ENCODE data around the gene DLG2.

DNA sequence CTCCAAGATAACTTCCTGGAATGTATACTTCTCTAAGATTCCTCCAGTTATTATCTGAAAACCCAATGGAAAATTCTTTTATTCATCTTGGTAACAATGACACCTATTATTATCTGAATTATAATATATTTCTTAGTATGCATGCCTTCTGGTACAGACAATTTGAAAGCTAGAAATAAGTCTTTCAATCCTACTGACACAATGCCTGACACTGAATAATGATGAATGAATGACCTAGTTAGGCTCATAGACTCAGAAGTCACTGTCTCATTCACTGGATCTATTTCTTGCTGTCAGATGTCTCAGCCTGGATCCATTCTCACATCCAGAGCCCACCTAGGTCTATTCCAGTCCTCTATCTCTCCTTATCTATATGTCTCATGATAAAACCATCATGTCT lies 1214.3 kb downstream of the DLG2 start:
- TF ChIP-seq, protein P1, sequence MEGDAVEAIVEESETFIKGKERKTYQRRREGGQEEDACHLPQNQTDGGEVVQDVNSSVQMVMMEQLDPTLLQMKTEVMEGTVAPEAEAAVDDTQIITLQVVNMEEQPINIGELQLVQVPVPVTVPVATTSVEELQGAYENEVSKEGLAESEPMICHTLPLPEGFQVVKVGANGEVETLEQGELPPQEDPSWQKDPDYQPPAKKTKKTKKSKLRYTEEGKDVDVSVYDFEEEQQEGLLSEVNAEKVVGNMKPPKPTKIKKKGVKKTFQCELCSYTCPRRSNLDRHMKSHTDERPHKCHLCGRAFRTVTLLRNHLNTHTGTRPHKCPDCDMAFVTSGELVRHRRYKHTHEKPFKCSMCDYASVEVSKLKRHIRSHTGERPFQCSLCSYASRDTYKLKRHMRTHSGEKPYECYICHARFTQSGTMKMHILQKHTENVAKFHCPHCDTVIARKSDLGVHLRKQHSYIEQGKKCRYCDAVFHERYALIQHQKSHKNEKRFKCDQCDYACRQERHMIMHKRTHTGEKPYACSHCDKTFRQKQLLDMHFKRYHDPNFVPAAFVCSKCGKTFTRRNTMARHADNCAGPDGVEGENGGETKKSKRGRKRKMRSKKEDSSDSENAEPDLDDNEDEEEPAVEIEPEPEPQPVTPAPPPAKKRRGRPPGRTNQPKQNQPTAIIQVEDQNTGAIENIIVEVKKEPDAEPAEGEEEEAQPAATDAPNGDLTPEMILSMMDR (IDR thresholded peaks at IDR 0.05) = no peak
- TF ChIP-seq EP300 (IDR thresholded peaks at IDR 0.05) = no peak
- no peak for TF ChIP-seq POLR2A (IDR thresholded peaks at IDR 0.05)
- TF ChIP-seq POLR2AphosphoS5 (IDR thresholded peaks at IDR 0.05) = no peak

Data from suprapubic skin (tissue), 4 donors.